Activated gamma-delta T cell (primary cell): ENCODE measurements around the gene HSP90AA1.

Experiments used
- DNase-seq: peaks from one replicate; lab custom pipeline; 2025; lab: John Stamatoyannopoulos, UW

The HSP90AA1 gene

DNA sequence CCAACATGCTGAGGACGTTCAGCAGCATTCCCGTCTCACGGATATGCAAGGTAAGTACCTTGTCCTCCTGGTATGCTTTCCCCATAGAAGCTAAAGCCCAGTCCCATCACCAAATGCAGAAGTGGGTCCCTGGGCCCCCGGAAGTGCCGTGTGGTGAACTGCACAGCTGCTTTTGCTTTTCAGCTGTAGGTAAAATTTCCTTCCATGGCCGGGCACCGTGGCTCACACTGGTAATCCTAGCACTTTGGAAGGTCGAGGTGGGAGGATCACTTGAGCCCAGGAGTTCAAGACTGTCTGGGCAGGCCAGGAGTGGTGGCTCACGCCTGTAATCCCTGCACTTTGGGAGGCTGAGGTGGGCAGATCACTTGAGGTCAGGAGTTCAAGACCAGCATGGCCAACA is 44.1 kb downstream of the HSP90AA1 start:
- DNase-seq, result no peak

DNA sequence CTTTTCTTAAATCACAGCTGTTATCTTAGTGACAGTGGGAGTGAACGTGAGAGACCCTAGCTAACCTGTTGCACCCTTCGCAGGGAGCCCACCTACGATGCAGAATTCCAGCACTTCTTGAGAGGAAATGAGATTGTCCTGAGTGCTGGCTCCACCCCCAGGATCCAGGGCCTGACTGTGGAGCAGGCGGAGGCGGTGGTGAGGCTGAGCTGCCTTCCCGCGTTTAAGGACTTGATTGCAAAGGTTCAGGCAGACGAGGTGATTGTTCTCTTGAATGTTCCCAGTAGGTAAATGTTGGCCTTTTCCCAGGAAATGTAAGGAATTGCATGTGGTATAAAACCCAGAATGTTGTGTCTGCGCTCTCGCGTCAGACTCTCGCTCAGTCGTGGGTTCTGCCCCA is 46.7 kb downstream of the HSP90AA1 start:
- no peak for DNase-seq

DNA sequence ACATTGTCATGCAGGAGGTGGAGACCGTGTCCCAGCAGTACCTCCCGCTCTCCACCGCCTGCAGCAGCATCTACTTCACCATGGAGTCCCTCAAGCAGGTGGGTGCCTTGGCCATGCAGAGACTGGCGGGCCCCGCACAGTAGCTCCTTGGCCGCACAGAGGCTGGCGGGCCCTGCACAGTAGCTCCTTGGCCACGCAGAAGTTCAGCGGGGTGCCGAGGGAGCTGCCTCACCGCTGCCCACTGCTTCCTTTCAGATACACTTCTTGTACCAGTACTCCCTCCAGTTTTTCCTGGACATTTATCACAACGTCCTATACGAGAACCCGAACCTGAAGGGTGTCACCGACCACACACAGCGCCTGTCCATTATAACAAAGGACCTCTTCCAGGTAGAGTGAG is 47.7 kb downstream of the HSP90AA1 start:
- no peak for DNase-seq

DNA sequence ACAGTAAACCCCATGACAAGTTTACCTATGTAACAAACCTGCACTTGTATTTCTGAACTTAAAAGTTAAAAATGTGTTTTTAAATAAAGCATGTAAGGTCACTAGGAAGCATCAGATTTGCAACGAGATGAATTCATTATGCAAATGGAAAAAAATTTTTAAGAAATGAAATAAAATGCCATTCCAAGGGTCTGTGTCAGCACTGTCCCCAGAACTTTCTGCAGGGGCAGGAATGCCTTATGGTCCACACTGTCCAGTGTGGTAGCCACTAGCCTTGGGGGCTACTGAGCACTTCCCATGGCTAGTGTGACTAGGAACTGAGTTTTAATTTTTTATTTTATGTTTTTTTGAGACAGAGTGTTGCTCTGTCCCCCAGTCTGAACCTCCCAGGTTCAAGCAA is 49.2 kb downstream of the HSP90AA1 start:
- DNase-seq, result no peak

DNA sequence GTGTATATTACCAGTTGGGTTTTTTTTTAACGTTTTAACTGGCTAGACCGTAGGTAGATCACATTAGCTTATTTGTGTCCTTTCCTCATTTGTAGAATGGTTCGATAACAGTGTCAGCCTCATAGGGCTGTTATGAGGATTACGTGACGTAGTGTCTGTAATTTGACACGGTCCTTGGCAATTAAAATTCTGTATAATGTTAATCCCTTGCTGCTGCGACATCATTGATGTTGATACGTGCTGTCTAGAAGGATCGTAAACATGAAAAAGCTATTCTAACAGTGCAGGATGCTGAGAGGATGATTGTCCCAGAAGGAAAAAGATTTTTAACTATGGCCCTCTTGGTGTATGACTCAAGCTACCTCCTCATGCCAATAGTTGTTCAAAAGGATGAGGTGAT is 50.9 kb downstream of the HSP90AA1 start:
- no peak for DNase-seq

DNA sequence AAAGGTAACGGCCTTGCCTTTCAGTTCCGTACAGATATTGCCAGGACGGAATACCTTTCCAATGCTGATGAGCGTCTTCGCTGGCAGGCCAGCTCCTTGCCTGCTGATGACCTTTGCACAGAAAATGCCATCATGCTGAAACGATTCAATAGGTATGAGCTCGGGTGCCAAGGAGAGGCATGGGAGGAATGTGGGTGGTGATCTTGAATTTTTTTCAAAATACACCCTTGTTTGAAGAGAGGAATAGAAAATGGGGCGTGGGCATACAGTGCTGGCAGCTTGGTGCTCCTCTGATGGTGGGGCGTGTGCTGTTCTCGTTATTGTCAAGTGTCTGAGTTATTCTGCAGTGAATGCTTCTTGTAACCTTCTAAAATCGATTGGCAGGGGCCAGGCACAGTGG is 52.5 kb downstream of the HSP90AA1 start:
- no peak for DNase-seq

DNA sequence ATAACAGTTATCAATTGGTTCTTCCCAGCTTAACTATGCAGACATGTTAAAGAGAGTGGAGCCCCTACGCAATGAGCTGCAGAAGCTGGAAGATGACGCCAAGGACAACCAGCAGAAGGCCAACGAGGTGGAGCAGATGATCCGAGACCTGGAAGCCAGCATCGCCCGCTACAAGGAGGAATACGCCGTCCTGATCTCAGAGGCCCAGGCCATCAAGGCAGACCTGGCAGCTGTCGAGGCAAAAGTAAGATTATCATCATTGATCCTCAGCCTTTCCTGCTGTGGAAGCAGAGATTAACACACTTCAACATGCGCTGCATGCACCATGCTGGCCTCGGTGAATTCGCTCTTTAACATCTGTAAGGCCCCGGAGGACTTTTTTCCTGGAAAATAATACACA is 53.6 kb downstream of the HSP90AA1 start:
- no peak for DNase-seq
